Measurements from ENCODE around the gene RGS10.

The RGS10 gene

GRCh38 chr10:119525116-119525515 is 17.4 kb downstream of the RGS10 start:
- H3K27ac ChIP-seq (ENCODE audit: low read length): no peak overlapping the region
- H3K9me3 ChIP-seq (ENCODE audit: insufficient read depth, low read depth, low read length): no peaks in the 10 kb centered on the region
- H3K36me3 ChIP-seq (ENCODE audit: insufficient read depth, low read depth, low read length): no peaks in the 10 kb centered on the region
- H3K9ac ChIP-seq (ENCODE audit: low read depth, low read length): no peak overlapping the region
- H3K4me1 ChIP-seq (ENCODE audit: insufficient read depth, low read length): no peaks in the 10 kb centered on the region
- no peaks in the 10 kb centered on the region for H3K27me3 ChIP-seq (ENCODE audit: insufficient read depth, low read length)
- no peak overlapping the region for H3K4me3 ChIP-seq (ENCODE audit: low read length)

- Histone ChIP-seq H3K27ac (ENCODE audit: low read length) (no peak overlapping the region), H3K27me3 (ENCODE audit: insufficient read depth, low read length) (no peaks in the 10 kb centered on the region)
These were observed 17.8 kb downstream of the RGS10 start for GRCh38 chr10:119524720-119525070.

GRCh38 chr10:119523895-119524719 is 18.4 kb downstream of the RGS10 start:
- Histone ChIP-seq H3K27ac (ENCODE audit: low read length) (no peak overlapping the region), H3K9me3 (ENCODE audit: insufficient read depth, low read depth, low read length) (no peaks in the 10 kb centered on the region), H3K27me3 (ENCODE audit: insufficient read depth, low read length) (no peaks in the 10 kb centered on the region), H3K4me1 (ENCODE audit: insufficient read depth, low read length) (no peaks in the 10 kb centered on the region), H3K9ac (ENCODE audit: low read depth, low read length) (no peak overlapping the region), H3K4me3 (ENCODE audit: low read length) (no peak overlapping the region), H3K36me3 (ENCODE audit: insufficient read depth, low read depth, low read length) (no peaks in the 10 kb centered on the region)

More at GRCh38 chr10:119524720-119525070, 17.8 kb downstream of the RGS10 start:
- no peak overlapping the region for H3K4me3 ChIP-seq (ENCODE audit: low read length)
- no peaks in the 10 kb centered on the region for H3K9me3 ChIP-seq (ENCODE audit: insufficient read depth, low read depth, low read length)
- no peak overlapping the region for H3K9ac ChIP-seq (ENCODE audit: low read depth, low read length)
- no peaks in the 10 kb centered on the region for H3K36me3 ChIP-seq (ENCODE audit: insufficient read depth, low read depth, low read length)
- H3K4me1 ChIP-seq (ENCODE audit: insufficient read depth, low read length): no peaks in the 10 kb centered on the region

GRCh38 chr10:119522747-119523426 is 19.6 kb downstream of the RGS10 start:
- Histone ChIP-seq H3K27ac (ENCODE audit: low read length) (no peak overlapping the region), H3K9ac (ENCODE audit: low read depth, low read length) (no peak overlapping the region), H3K4me1 (ENCODE audit: insufficient read depth, low read length) (no peaks in the 10 kb centered on the region; the same call in 1 of the 2 replicates), H3K27me3 (ENCODE audit: insufficient read depth, low read length) (no peaks in the 10 kb centered on the region), H3K4me3 (ENCODE audit: low read length) (no peak overlapping the region), H3K9me3 (ENCODE audit: insufficient read depth, low read depth, low read length) (no peaks in the 10 kb centered on the region), H3K36me3 (ENCODE audit: insufficient read depth, low read depth, low read length) (no peaks in the 10 kb centered on the region)

- Histone ChIP-seq H3K27ac (ENCODE audit: low read length) (no peak overlapping the region), H3K36me3 (ENCODE audit: insufficient read depth, low read depth, low read length) (no peaks in the 10 kb centered on the region), H3K4me1 (ENCODE audit: insufficient read depth, low read length) (no peaks in the 10 kb centered on the region; the same call in 1 of the 2 replicates), H3K27me3 (ENCODE audit: insufficient read depth, low read length) (no peaks in the 10 kb centered on the region), H3K9ac (ENCODE audit: low read depth, low read length) (no peak overlapping the region), H3K4me3 (ENCODE audit: low read length) (no peak overlapping the region), H3K9me3 (ENCODE audit: insufficient read depth, low read depth, low read length) (no peaks in the 10 kb centered on the region)
These were observed 20.9 kb downstream of the RGS10 start for GRCh38 chr10:119521443-119522204.

- H3K36me3 ChIP-seq (ENCODE audit: insufficient read depth, low read depth, low read length): no peaks in the 10 kb centered on the region
- no peaks in the 10 kb centered on the region for H3K27me3 ChIP-seq (ENCODE audit: insufficient read depth, low read length)
- no peak overlapping the region for H3K9ac ChIP-seq (ENCODE audit: low read depth, low read length)
- H3K27ac ChIP-seq (ENCODE audit: low read length): no peak overlapping the region
- no peaks in the 10 kb centered on the region for H3K9me3 ChIP-seq (ENCODE audit: insufficient read depth, low read depth, low read length)
- H3K4me3 ChIP-seq (ENCODE audit: low read length): no peak overlapping the region
- H3K4me1 ChIP-seq (ENCODE audit: insufficient read depth, low read length): no peaks in the 10 kb centered on the region; the same call in 1 of the 2 replicates
These were observed 22.2 kb downstream of the RGS10 start for GRCh38 chr10:119520283-119520682.

- H3K4me1 ChIP-seq (ENCODE audit: insufficient read depth, low read length): no peaks in the 10 kb centered on the region; the same call in 1 of the 2 replicates
- H3K4me3 ChIP-seq (ENCODE audit: low read length): no peak overlapping the region
- no peak overlapping the region for H3K9ac ChIP-seq (ENCODE audit: low read depth, low read length)
- H3K9me3 ChIP-seq (ENCODE audit: insufficient read depth, low read depth, low read length): no peaks in the 10 kb centered on the region
- H3K27ac ChIP-seq (ENCODE audit: low read length): no peak overlapping the region
- H3K27me3 ChIP-seq (ENCODE audit: insufficient read depth, low read length): no peaks in the 10 kb centered on the region
- H3K36me3 ChIP-seq (ENCODE audit: insufficient read depth, low read depth, low read length): no peaks in the 10 kb centered on the region
These were observed 23.6 kb downstream of the RGS10 start for GRCh38 chr10:119518936-119519335.

GRCh38 chr10:119518176-119518575 is 24.3 kb downstream of the RGS10 start:
- H3K4me3 ChIP-seq (ENCODE audit: low read length): no peak overlapping the region
- no peaks in the 10 kb centered on the region; the same call in 1 of the 2 replicates for H3K4me1 ChIP-seq (ENCODE audit: insufficient read depth, low read length)
- no peaks in the 10 kb centered on the region for H3K27me3 ChIP-seq (ENCODE audit: insufficient read depth, low read length)
- H3K9ac ChIP-seq (ENCODE audit: low read depth, low read length): no peak overlapping the region
- H3K9me3 ChIP-seq (ENCODE audit: insufficient read depth, low read depth, low read length): no peaks in the 10 kb centered on the region
- no peak overlapping the region for H3K27ac ChIP-seq (ENCODE audit: low read length)
- no peaks in the 10 kb centered on the region for H3K36me3 ChIP-seq (ENCODE audit: insufficient read depth, low read depth, low read length)

GRCh38 chr10:119517235-119518141 is 25.0 kb downstream of the RGS10 start:
- Histone ChIP-seq H3K36me3 (ENCODE audit: insufficient read depth, low read depth, low read length) (no peaks in the 10 kb centered on the region; the same call in 1 of the 2 replicates), H3K9me3 (ENCODE audit: insufficient read depth, low read depth, low read length) (no peaks in the 10 kb centered on the region), H3K4me1 (ENCODE audit: insufficient read depth, low read length) (no peaks in the 10 kb centered on the region; the same call in 1 of the 2 replicates), H3K27me3 (ENCODE audit: insufficient read depth, low read length) (no peaks in the 10 kb centered on the region), H3K4me3 (ENCODE audit: low read length) (no peak overlapping the region), H3K27ac (ENCODE audit: low read length) (no peak overlapping the region), H3K9ac (ENCODE audit: low read depth, low read length) (no peak overlapping the region)

- no peak overlapping the region for H3K27ac ChIP-seq (ENCODE audit: low read length)
- no peak overlapping the region for H3K4me3 ChIP-seq (ENCODE audit: low read length)
- no peaks in the 10 kb centered on the region for H3K9me3 ChIP-seq (ENCODE audit: insufficient read depth, low read depth, low read length)
- no peaks in the 10 kb centered on the region for H3K27me3 ChIP-seq (ENCODE audit: insufficient read depth, low read length)
- no peaks in the 10 kb centered on the region; the same call in 1 of the 2 replicates for H3K36me3 ChIP-seq (ENCODE audit: insufficient read depth, low read depth, low read length)
- H3K9ac ChIP-seq (ENCODE audit: low read depth, low read length): no peak overlapping the region
- H3K4me1 ChIP-seq (ENCODE audit: insufficient read depth, low read length): no peaks in the 10 kb centered on the region; the same call in 1 of the 2 replicates
These were observed 25.9 kb downstream of the RGS10 start for GRCh38 chr10:119516381-119517234.
